K562 (cell line): Measurements from ENCODE around the gene RASSF3. TPM values are rescaled to one million over a fixed set of nuclear protein-coding genes. Genes with fewer than 3 reads are reported as not detected.

ENCODE experiments used
- AFF1 ChIP-seq, 2 experiments: fragments of 450-650 bp; IDR thresholded peaks; 2 replicates each; pipeline ENCODE4 v1.6.1; 2018; ENCODE audit warnings: mild to moderate bottlenecking in 2 of 2, low read depth in 1 of 2; ENCODE audit not compliant: partially characterized antibody in 2 of 2
- ARID3A ChIP-seq: IDR thresholded peaks from 2 replicates; pipeline ENCODE4 v1.6.1; 2012; ENCODE audit warnings: low read depth, low read length, improper control_type of control experiment, borderline replicate concordance
- ARNT ChIP-seq, 2 experiments: fragments of 450-650 bp; IDR thresholded peaks; 2 replicates each; pipeline ENCODE4 v1.6.1; 2016; ENCODE audit warnings: mild to moderate bottlenecking in 1 of 2
- CCNT2 ChIP-seq: IDR thresholded peaks from 2 replicates; pipeline ENCODE4 v1.6.1; 2011; ENCODE audit warnings: borderline replicate concordance, low read depth, mild to moderate bottlenecking, moderate library complexity, mixed read lengths, low read length; ENCODE audit not compliant: insufficient read length; ENCODE audit errors: extremely low read depth
- CHD4 ChIP-seq: fragments of 200-600 bp; sonication (generic); IDR thresholded peaks from 3 replicates; pipeline ENCODE4 v1.6.1; 2012; ENCODE audit warnings: low read depth, mild to moderate bottlenecking, mixed read lengths, low read length, inconsistent platforms; ENCODE audit not compliant: insufficient read depth, insufficient replicate concordance, poor library complexity, severe bottlenecking
- CREM ChIP-seq: IDR thresholded peaks from 2 replicates; pipeline ENCODE4 v1.6.1; 2014; ENCODE audit warnings: antibody characterized with exemption, low read depth
- CXXC5 ChIP-seq: fragments of 250-450 bp; sonication (Bioruptor Pico); IDR thresholded peaks from 2 replicates; pipeline ENCODE4 v1.8.0; 2022; ENCODE audit warnings: inconsistent platforms, mild to moderate bottlenecking, moderate library complexity
- RFX1 ChIP-seq: fragments of 450-650 bp; IDR thresholded peaks from 2 replicates; pipeline ENCODE4 v1.6.1; 2016; ENCODE audit warnings: mild to moderate bottlenecking, moderate library complexity
- SLC30A9 ChIP-seq: fragments of 250-450 bp; sonication (Bioruptor Pico); IDR thresholded peaks from 2 replicates; pipeline ENCODE4 v1.8.0; 2022; ENCODE audit warnings: mild to moderate bottlenecking, moderate library complexity
- ZBTB33 ChIP-seq: sonication (generic); formaldehyde crosslinking; IDR thresholded peaks from 2 replicates; pipeline ENCODE4 v1.8.1; 2023; ENCODE audit warnings: mild to moderate bottlenecking, missing genetic modification reagents
- ZFP30 ChIP-seq: fragments of 250-450 bp; sonication (Bioruptor Pico); IDR thresholded peaks from 2 replicates; pipeline ENCODE4 v1.8.0; 2022; ENCODE audit warnings: moderate library complexity, mild to moderate bottlenecking, inconsistent platforms, borderline replicate concordance
- ZNF449 ChIP-seq: fragments of 250-450 bp; sonication (Bioruptor Pico); IDR thresholded peaks from 2 replicates; pipeline ENCODE4 v1.8.0; 2022; ENCODE audit warnings: moderate library complexity, mild to moderate bottlenecking, inconsistent platforms
- ZNF696 ChIP-seq: fragments of 250-450 bp; sonication (Bioruptor Pico); conservative IDR thresholded peaks from 2 replicates; pipeline ENCODE4 v1.4.0; 2020; ENCODE audit warnings: mild to moderate bottlenecking, moderate library complexity
- ZNF740 ChIP-seq, 3 experiments: fragments of 200-800 bp in 1 of 3; sonication (Bioruptor generic) in 1 of 3; sonication (generic) in 1 of 3; formaldehyde crosslinking in 1 of 3; IDR thresholded peaks; 2 replicates each; pipeline versions ENCODE4 v1.6.1 to v1.8.0; 2016 to 2022; ENCODE audit warnings: mild to moderate bottlenecking in 2 of 3, missing compliant biosample characterization in 2 of 3, missing genetic modification characterization in 2 of 3, missing genetic modification reagents in 1 of 3
- polyA plus RNA-seq, 8 experiments: library from polyadenylated mRNA; depleted of rRNA in 4 of 8; stranded (reverse) in 5 of 8; unstranded in 3 of 8; fragments of >200 nt; fragmentation: Nextera tagmentation in 2 of 8; fragmentation: Illumina TruSeq in 1 of 8; extraction: Ambion mirVana in 2 of 8; extraction: Trizol in 1 of 8; gene quantifications; 2 replicates each; pipeline versions ENCODE4 v1.2.1 to v1.2.3, GENCODE V29; 2011 to 2014; ENCODE audit warnings: inconsistent platforms in 1 of 8, missing spikeins in 1 of 8
- total RNA-seq, 7 experiments: library from RNA; depleted of rRNA in 6 of 7; stranded (reverse); fragments of >200 nt in 6 of 7; fragmentation: Illumina TruSeq in 2 of 7; extraction: Trizol in 2 of 7; gene quantifications; 2 replicates each; pipeline versions ENCODE4 v1.2.1 to v1.2.3, GENCODE V29; 2011 to 2021; ENCODE audit warnings: low replicate concordance in 1 of 7

Gene RASSF3
- total and polyA plus RNA-seq, 9 of the 15 experiments (the other 6 are each of a cell fraction or from before 2014, with no cell fraction given) = 3.7 to 39.2 (median 20.2) TPM

- TF ChIP-seq AFF1 (IDR thresholded peaks at IDR 0.05; ENCODE audit: low read depth in 1 of 2, partially characterized antibody in 2 of 2) (no peak), ZFP30 (CRISPR knock-in tag) (no peak), ZNF449 (CRISPR knock-in tag) (no peak), ARNT (IDR thresholded peaks at IDR 0.05) (no peak), CHD4 (no peak), ZNF696 (CRISPR knock-in tag) (no peak), SLC30A9 (no peak), CCNT2 (peak; percentile 48), CXXC5 (CRISPR knock-in tag) (peak; percentile 68), CREM (no peak), RFX1 (no peak), ZNF740 (CRISPR knock-in tag; IDR thresholded peaks at IDR 0.05) (peak; percentile 70), ZNF740 (tag; IDR thresholded peaks at IDR 0.05) (peak in 1 of 2 experiments; percentile 68; a peak in 1 of 4 replicates), ZBTB33 (CRISPR knock-in tag) (no peak), ARID3A (no peak)
Observed at GRCh38 chr12:64610079-64610659, at the start of gene RASSF3 (continued).
